ENCODE data around the gene PTGIS. TPM values are rescaled to one million over a fixed set of nuclear protein-coding genes. Genes with fewer than 3 reads are reported as not detected.

Gene PTGIS
- total RNA-seq, 6 experiments from 2014 or later = 0.05 TPM; not detected in 5

- H3K4me3 Mint-ChIP-seq = no peak overlapping the region
- H3K4me1 Mint-ChIP-seq (ENCODE audit: low read depth) = no peaks in the 10 kb centered on the region; the same call in 1 of the 2 replicates
- no peak overlapping the region for H3K27ac Mint-ChIP-seq
- no peak for DNase-seq
- no peak for TF ChIP-seq CTCF (IDR thresholded peaks at IDR 0.05)
- H3K36me3 Mint-ChIP-seq (ENCODE audit: low read depth) = no peaks in the 10 kb centered on the region
- no peaks in the 10 kb centered on the region for H3K9me3 Mint-ChIP-seq
- H3K27me3 Mint-ChIP-seq (ENCODE audit: insufficient read depth) = peaks cover 42% of the 10 kb centered on the region
Measured at GRCh38 chr20:49516916-49517804, 50.8 kb downstream of the PTGIS start.

GRCh38 chr20:49515586-49515985 is 52.4 kb downstream of the PTGIS start:
- Mint-ChIP-seq H3K4me1 (ENCODE audit: low read depth) (no peaks in the 10 kb centered on the region; the same call in 1 of the 2 replicates), H3K9me3 (no peaks in the 10 kb centered on the region), H3K36me3 (ENCODE audit: low read depth) (no peaks in the 10 kb centered on the region), H3K4me3 (no peak overlapping the region), H3K27ac (no peak overlapping the region), H3K27me3 (ENCODE audit: insufficient read depth) (peaks cover 37% of the 10 kb centered on the region)
- no peak for TF ChIP-seq CTCF (IDR thresholded peaks at IDR 0.05)
- DNase-seq = no peak

GRCh38 chr20:49513517-49513916 is 54.4 kb downstream of the PTGIS start:
- no peak overlapping the region for H3K4me3 Mint-ChIP-seq
- no peak for DNase-seq
- H3K9me3 Mint-ChIP-seq = no peaks in the 10 kb centered on the region
- H3K27me3 Mint-ChIP-seq (ENCODE audit: insufficient read depth) = peaks cover 37% of the 10 kb centered on the region
- no peaks in the 10 kb centered on the region for H3K36me3 Mint-ChIP-seq (ENCODE audit: low read depth)
- no peak overlapping the region for H3K27ac Mint-ChIP-seq
- peaks cover 2% of the 10 kb centered on the region for H3K4me1 Mint-ChIP-seq (ENCODE audit: low read depth)
- no peak for TF ChIP-seq CTCF (IDR thresholded peaks at IDR 0.05)

GRCh38 chr20:49513009-49513408 is 54.9 kb downstream of the PTGIS start:
- no peaks in the 10 kb centered on the region for H3K36me3 Mint-ChIP-seq (ENCODE audit: low read depth)
- TF ChIP-seq CTCF (IDR thresholded peaks at IDR 0.05) = no peak
- peaks cover 5% of the 10 kb centered on the region for H3K4me1 Mint-ChIP-seq (ENCODE audit: low read depth)
- H3K27me3 Mint-ChIP-seq (ENCODE audit: insufficient read depth) = peaks cover 39% of the 10 kb centered on the region
- no peak for DNase-seq
- H3K27ac Mint-ChIP-seq = no peak overlapping the region
- H3K9me3 Mint-ChIP-seq = no peaks in the 10 kb centered on the region
- H3K4me3 Mint-ChIP-seq = no peak overlapping the region

- H3K9me3 Mint-ChIP-seq = no peaks in the 10 kb centered on the region
- no peaks in the 10 kb centered on the region for H3K36me3 Mint-ChIP-seq (ENCODE audit: low read depth)
- H3K4me1 Mint-ChIP-seq (ENCODE audit: low read depth) = peaks cover 5% of the 10 kb centered on the region
- peaks cover 35% of the 10 kb centered on the region for H3K27me3 Mint-ChIP-seq (ENCODE audit: insufficient read depth)
- no peak for TF ChIP-seq CTCF (IDR thresholded peaks at IDR 0.05)
- no peak overlapping the region for H3K27ac Mint-ChIP-seq
- DNase-seq = no peak
- H3K4me3 Mint-ChIP-seq = no peak overlapping the region
Measured at GRCh38 chr20:49511788-49512525, 56.0 kb downstream of the PTGIS start.

Data from HFFc6 (cell line).